Measurements from ENCODE around the gene ALKBH5.

GRCh38 chr17:18156171-18156975, 27.3 kb upstream of the ALKBH5 start:
- TF ChIP-seq ZBTB7A (tag by site-specific recombination; IDR thresholded peaks at IDR 0.05; ENCODE audit: low read depth): no peak
- no peak for TF ChIP-seq MZF1 (tag by site-specific recombination; IDR thresholded peaks at IDR 0.05; ENCODE audit: borderline replicate concordance)
- TF ChIP-seq ZNF48 (tag by site-specific recombination; IDR thresholded peaks at IDR 0.05): no peak
- no peak for TF ChIP-seq CTCF (tag by site-specific recombination; IDR thresholded peaks at IDR 0.05)
- no peak for TF ChIP-seq ZNF530 (tag by site-specific recombination; IDR thresholded peaks at IDR 0.05; ENCODE audit: low read depth)
- TF ChIP-seq TSHZ1 (tag by site-specific recombination; IDR thresholded peaks at IDR 0.05; ENCODE audit: borderline replicate concordance): no peak
- no peak for TF ChIP-seq GLI4 (tag by site-specific recombination; IDR thresholded peaks at IDR 0.05)
- TF ChIP-seq ELK4 (IDR thresholded peaks at IDR 0.05; ENCODE audit: borderline replicate concordance, low read depth, low read length): no peak
- no peak for TF ChIP-seq PBX3 (CRISPR knock-in tag; IDR thresholded peaks at IDR 0.05)

All from HEK293 (cell line).